Ishikawa (cell line): Measurements from ENCODE around the gene CCDC69.

ENCODE experiments used
- CEBPB ChIP-seq: IDR thresholded peaks from 2 replicates; pipeline ENCODE4 v1.6.1; 2012
- CREB1 ChIP-seq: IDR thresholded peaks from 2 replicates; pipeline ENCODE4 v1.6.1; 2012; ENCODE audit warnings: low read depth
- EGR1 ChIP-seq: IDR thresholded peaks from 2 replicates; pipeline ENCODE4 v1.6.1; 2012
- EP300 ChIP-seq: IDR thresholded peaks from 2 replicates; pipeline ENCODE4 v1.6.1; 2012; ENCODE audit warnings: borderline replicate concordance
- FOXM1 ChIP-seq: IDR thresholded peaks from 2 replicates; pipeline ENCODE4 v1.6.1; 2012; ENCODE audit warnings: low read depth, borderline replicate concordance
- MAX ChIP-seq: IDR thresholded peaks from 2 replicates; pipeline ENCODE4 v1.6.1; 2012
- RAD21 ChIP-seq: IDR thresholded peaks from 2 replicates; pipeline ENCODE4 v1.6.1; 2012; ENCODE audit warnings: low read depth
- TAF1 ChIP-seq: IDR thresholded peaks from 2 replicates; pipeline ENCODE4 v1.6.1; 2012; ENCODE audit warnings: low read depth, mild to moderate bottlenecking
- TCF12 ChIP-seq: IDR thresholded peaks from 2 replicates; pipeline ENCODE4 v1.6.1; 2012; ENCODE audit warnings: low read depth
- TEAD4 ChIP-seq: IDR thresholded peaks from 2 replicates; pipeline ENCODE4 v1.6.1; 2012
- USF1 ChIP-seq: IDR thresholded peaks from 2 replicates; pipeline ENCODE4 v1.6.1; 2012
- YY1 ChIP-seq: IDR thresholded peaks from 2 replicates; pipeline ENCODE4 v1.6.1; 2012; ENCODE audit warnings: low read depth
- ZBTB7A ChIP-seq: IDR thresholded peaks from 2 replicates; pipeline ENCODE4 v1.6.1; 2012; ENCODE audit warnings: low read depth
- TF ChIP-seq, protein P1 (sequence below): IDR thresholded peaks from 2 replicates; pipeline ENCODE4 v1.6.1; 2012; ENCODE audit warnings: low read depth, mild to moderate bottlenecking

- no peak for TF ChIP-seq ZBTB7A
- no peak for TF ChIP-seq TCF12
- TF ChIP-seq RAD21 = no peak
- TF ChIP-seq MAX = no peak
- TF ChIP-seq TAF1 = no peak
- no peak for TF ChIP-seq EP300
- TF ChIP-seq USF1 = no peak
- TF ChIP-seq CEBPB = no peak
- TF ChIP-seq, protein P1, sequence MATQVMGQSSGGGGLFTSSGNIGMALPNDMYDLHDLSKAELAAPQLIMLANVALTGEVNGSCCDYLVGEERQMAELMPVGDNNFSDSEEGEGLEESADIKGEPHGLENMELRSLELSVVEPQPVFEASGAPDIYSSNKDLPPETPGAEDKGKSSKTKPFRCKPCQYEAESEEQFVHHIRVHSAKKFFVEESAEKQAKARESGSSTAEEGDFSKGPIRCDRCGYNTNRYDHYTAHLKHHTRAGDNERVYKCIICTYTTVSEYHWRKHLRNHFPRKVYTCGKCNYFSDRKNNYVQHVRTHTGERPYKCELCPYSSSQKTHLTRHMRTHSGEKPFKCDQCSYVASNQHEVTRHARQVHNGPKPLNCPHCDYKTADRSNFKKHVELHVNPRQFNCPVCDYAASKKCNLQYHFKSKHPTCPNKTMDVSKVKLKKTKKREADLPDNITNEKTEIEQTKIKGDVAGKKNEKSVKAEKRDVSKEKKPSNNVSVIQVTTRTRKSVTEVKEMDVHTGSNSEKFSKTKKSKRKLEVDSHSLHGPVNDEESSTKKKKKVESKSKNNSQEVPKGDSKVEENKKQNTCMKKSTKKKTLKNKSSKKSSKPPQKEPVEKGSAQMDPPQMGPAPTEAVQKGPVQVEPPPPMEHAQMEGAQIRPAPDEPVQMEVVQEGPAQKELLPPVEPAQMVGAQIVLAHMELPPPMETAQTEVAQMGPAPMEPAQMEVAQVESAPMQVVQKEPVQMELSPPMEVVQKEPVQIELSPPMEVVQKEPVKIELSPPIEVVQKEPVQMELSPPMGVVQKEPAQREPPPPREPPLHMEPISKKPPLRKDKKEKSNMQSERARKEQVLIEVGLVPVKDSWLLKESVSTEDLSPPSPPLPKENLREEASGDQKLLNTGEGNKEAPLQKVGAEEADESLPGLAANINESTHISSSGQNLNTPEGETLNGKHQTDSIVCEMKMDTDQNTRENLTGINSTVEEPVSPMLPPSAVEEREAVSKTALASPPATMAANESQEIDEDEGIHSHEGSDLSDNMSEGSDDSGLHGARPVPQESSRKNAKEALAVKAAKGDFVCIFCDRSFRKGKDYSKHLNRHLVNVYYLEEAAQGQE = no peak
- no peak for TF ChIP-seq CREB1
- TF ChIP-seq FOXM1 = no peak
- TF ChIP-seq EGR1 = no peak
- TF ChIP-seq TEAD4 = no peak
- TF ChIP-seq YY1 = no peak
These were observed 67.1 kb downstream of the CCDC69 start for GRCh38 chr5:151156507-151157420.
